Ovary (tissue), 3 donors: ENCODE measurements around the gene MBNL3.

ENCODE experiments used
- CTCF ChIP-seq, 3 donors: fragments of 450-650 bp in 2 of 3; fragments of 200-600 bp in 1 of 3; IDR thresholded peaks; one replicate each; pipeline versions ENCODE4 v1.5.1 to v1.8.0; 2016 to 2022; ENCODE audit warnings: antibody characterized with exemption in 3 of 3, mild to moderate bottlenecking in 1 of 3
- EP300 ChIP-seq: sonication (generic); formaldehyde crosslinking; IDR thresholded peaks from one replicate; pipeline ENCODE4 v1.6.1; 2017; ENCODE audit warnings: antibody characterized with exemption
- POLR2A ChIP-seq: fragments of 450-650 bp; IDR thresholded peaks from one replicate; pipeline ENCODE4 v1.6.1; 2017; ENCODE audit warnings: antibody characterized with exemption, mild to moderate bottlenecking, moderate library complexity
- donor health status: DM: no; HTN: no; CAD: no.

- no peak for TF ChIP-seq CTCF (IDR thresholded peaks at IDR 0.05)
- no peak for TF ChIP-seq POLR2A
- no peak for TF ChIP-seq EP300
Measured at GRCh38 chrX:132378281-132378680, 110.6 kb downstream of the MBNL3 start.
